Thymus (tissue), 11 donors: ENCODE measurements around the gene NEK11. TPM values are rescaled to one million over a fixed set of nuclear protein-coding genes. Genes with fewer than 3 reads are reported as not detected.

Experiments
- DNase-seq, 9 donors: peaks; one replicate each; pipeline ENCODE4 v3.0.0-alpha.2; 2013; ENCODE audit warnings: low spot score in 9 of 9, low read depth in 6 of 9, missing footprints in 1 of 9
- H3K27ac ChIP-seq, 2 donors: one replicate each; pipeline ENCODE4 v1.5.1; 2013; ENCODE audit warnings: control low read depth in 1 of 2, low read depth in 1 of 2, low read length in 1 of 2, mild to moderate bottlenecking in 1 of 2, moderate library complexity in 1 of 2
- H3K27me3 ChIP-seq, 2 donors: one replicate each; pipeline ENCODE4 v1.5.1; 2013; ENCODE audit warnings: low read length in 1 of 2; ENCODE audit not compliant: control insufficient read depth in 2 of 2, insufficient read depth in 1 of 2
- H3K36me3 ChIP-seq, 2 donors: one replicate each; pipeline ENCODE4 v1.5.1; 2013; ENCODE audit warnings: low read length in 1 of 2, mild to moderate bottlenecking in 1 of 2, moderate library complexity in 1 of 2; ENCODE audit not compliant: control insufficient read depth in 2 of 2, insufficient read depth in 2 of 2
- H3K4me1 ChIP-seq, 2 donors: one replicate each; pipeline ENCODE4 v1.5.1; 2013; ENCODE audit warnings: low read length in 2 of 2; ENCODE audit not compliant: control insufficient read depth in 2 of 2, insufficient read depth in 2 of 2
- H3K4me3 ChIP-seq, 2 donors: one replicate each; pipeline ENCODE4 v1.5.1; 2013; ENCODE audit warnings: low read length in 2 of 2, control low read depth in 1 of 2, mild to moderate bottlenecking in 1 of 2
- H3K9me3 ChIP-seq, 2 donors: one replicate each; pipeline ENCODE4 v1.5.1; 2013; ENCODE audit warnings: low read length in 1 of 2, mild to moderate bottlenecking in 1 of 2; ENCODE audit not compliant: control insufficient read depth in 2 of 2, insufficient read depth in 1 of 2
- WGBS: extraction: QIAGEN DNeasy Blood & Tissue Kit; methylation state at CpG from one replicate; pipeline ENCODE4 v1.1.7; 2013; 5-methylcytosine and 5-hydroxymethylcytosine counted together
- polyA plus RNA-seq: library from polyadenylated mRNA; stranded (reverse); fragments of 200-250 nt; gene quantifications from one replicate; pipeline ENCODE4 v1.2.3, GENCODE V29; 2013
- total RNA-seq: library from RNA; stranded (reverse); fragments of 120-200 nt; gene quantifications from one replicate; pipeline ENCODE4 v1.2.4, GENCODE V29; 2013
- donor health status: healthy.

NEK11 gene
- total and polyA plus RNA-seq, 2 donors = 1.8 to 3.2 TPM

DNA sequence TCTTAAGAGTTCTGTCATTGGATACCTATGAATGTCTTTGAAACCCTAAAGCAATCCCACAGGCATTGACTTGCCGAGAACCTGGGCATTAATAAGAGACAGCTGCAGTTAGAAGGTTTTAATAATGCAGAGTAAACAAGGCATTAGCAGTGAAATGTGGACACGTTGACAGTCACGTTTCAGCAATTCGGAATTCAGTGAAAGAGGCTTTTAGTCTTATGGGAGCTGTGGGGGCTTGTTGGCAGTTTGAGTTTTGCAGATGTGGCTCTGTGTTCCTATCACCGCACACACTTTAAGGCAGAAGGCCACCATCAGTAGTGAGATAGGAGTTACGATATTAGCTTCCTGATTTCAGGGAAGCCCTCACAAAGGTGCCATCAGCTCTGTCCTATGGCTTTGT, 209.7 kb downstream of the NEK11 start:
- no peak for DNase-seq
- WGBS = 89% methylated on average over 6 of the region's 6 CpGs
- no peaks in the 10 kb centered on the region for H3K4me1 ChIP-seq
- H3K27me3 ChIP-seq = no peaks in the 10 kb centered on the region
- H3K4me3 ChIP-seq = no peak overlapping the region
- no peaks in the 10 kb centered on the region for H3K9me3 ChIP-seq
- no peak overlapping the region for H3K27ac ChIP-seq
- H3K36me3 ChIP-seq = no peaks in the 10 kb centered on the region

DNA sequence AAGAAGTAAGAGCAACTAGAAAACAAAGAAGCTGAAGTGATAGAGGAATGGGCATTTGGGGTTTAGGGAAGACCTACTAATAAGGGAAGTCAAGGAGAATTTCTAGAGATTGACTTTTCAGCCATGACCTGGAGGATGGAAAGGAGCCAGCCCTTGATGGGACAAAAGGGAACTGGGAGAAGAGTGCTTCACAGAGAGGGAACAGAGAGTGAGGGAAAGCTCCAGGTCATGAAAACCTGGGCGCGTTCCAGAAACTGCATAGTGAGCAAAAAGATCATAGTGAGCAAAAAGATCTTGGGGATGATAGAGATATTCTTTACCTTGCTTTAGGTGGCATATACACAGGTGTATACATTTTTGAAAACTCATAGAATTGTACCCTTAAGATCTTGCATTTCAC, 211.8 kb downstream of the NEK11 start:
- H3K4me3 ChIP-seq = no peak overlapping the region
- H3K36me3 ChIP-seq = no peaks in the 10 kb centered on the region
- H3K4me1 ChIP-seq = no peaks in the 10 kb centered on the region
- no peaks in the 10 kb centered on the region for H3K27me3 ChIP-seq
- 96% methylated on average over 2 of the region's 2 CpGs for WGBS
- H3K27ac ChIP-seq = no peak overlapping the region
- no peaks in the 10 kb centered on the region for H3K9me3 ChIP-seq
- no peak for DNase-seq

DNA sequence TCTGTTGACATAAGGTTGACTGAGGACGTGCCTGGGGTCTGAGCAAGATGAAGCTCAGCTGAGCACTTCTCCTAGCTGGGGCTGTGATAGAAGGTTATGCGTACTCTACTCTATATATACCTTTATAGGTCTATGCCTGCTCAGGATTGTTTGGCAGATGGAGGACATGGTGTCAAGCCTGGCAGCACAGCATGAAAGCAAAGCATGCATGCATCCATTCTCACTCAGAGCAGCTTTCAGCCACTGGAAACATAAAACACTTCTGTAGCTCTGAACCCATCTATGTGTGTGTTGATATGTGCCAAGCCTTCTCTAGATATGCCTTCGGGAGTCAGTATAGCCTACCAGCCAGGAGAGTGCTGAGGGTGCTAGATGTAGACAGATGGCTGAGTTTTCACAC, 212.6 kb downstream of the NEK11 start:
- Histone ChIP-seq H3K4me3 (no peak overlapping the region), H3K9me3 (no peaks in the 10 kb centered on the region), H3K27ac (no peak overlapping the region), H3K4me1 (no peaks in the 10 kb centered on the region), H3K27me3 (no peaks in the 10 kb centered on the region), H3K36me3 (no peaks in the 10 kb centered on the region)
- 93% methylated on average over 3 of the region's 3 CpGs for WGBS
- DNase-seq = no peak

DNA sequence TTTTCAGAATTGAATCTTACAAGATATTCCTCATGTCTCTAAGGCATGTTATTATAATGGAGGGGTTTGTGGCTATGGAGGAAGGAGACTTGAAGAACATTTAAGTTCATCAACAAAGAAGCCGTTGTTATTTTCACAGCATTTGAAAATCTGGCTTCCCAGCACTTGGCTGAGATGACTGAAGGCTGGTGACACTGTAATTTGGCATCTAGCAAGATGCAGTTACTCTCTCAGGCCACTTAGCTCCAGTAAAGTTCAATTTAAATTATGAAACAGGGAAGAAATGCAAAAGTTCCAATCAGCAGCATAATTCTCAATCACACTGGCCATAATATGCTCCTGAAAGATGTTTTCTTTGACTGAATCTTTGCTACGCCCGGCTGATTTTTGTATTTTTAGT, 215.5 kb downstream of the NEK11 start:
- DNase-seq = no peak
- H3K36me3 ChIP-seq = no peaks in the 10 kb centered on the region
- H3K4me3 ChIP-seq = no peak overlapping the region
- no peaks in the 10 kb centered on the region for H3K4me1 ChIP-seq
- H3K9me3 ChIP-seq = no peaks in the 10 kb centered on the region
- no peak overlapping the region for H3K27ac ChIP-seq
- WGBS = 95% methylated on average over 3 of the region's 3 CpGs
- no peaks in the 10 kb centered on the region for H3K27me3 ChIP-seq

DNA sequence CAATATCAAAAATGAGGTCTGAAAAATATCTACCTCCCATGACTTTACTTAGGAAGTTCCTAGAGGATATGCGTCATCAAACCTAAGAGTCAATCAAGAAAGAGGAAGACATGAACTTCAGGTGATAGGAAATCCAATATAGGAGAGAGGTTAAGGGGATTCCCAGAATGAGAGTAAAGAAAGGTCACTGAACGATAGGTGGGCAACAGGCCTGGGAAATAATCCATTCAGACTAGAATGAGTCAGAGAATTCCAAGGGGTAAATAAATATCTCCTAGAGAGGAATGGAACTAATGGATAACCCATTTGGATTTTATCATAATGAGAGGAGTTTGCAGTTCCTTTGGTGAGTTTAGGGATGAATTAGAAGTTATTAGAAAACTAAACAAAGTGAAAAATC, 223.8 kb downstream of the NEK11 start:
- no peak overlapping the region for H3K4me3 ChIP-seq
- DNase-seq = no peak
- no peaks in the 10 kb centered on the region for H3K27me3 ChIP-seq
- no peaks in the 10 kb centered on the region for H3K36me3 ChIP-seq
- H3K9me3 ChIP-seq = no peaks in the 10 kb centered on the region
- H3K27ac ChIP-seq = no peak overlapping the region
- WGBS = 49% methylated on average over 2 of the region's 2 CpGs
- H3K4me1 ChIP-seq = no peaks in the 10 kb centered on the region

DNA sequence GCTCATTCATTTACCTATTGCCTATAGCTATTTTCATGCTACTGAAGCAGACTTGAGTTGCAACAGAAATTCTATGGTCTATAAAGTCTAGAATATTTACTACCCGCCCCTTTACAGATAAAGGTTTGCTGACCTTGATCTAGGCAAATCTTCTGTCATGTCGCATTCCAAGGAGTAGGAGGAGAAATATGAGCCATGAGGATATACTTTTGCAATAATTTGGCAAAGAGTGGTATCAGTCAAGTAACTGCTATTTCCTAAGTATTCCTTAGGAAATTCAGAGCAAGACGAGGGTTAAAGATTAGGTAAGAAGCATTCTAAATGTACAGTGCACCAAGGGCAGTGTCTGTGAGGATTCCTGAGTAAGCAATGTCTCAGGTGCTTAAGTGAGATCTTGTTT, 233.8 kb downstream of the NEK11 start:
- 92% methylated on average over 3 of the region's 3 CpGs for WGBS
- Histone ChIP-seq H3K9me3 (no peaks in the 10 kb centered on the region), H3K27ac (no peak overlapping the region), H3K4me1 (no peaks in the 10 kb centered on the region), H3K4me3 (no peak overlapping the region), H3K36me3 (no peaks in the 10 kb centered on the region), H3K27me3 (no peaks in the 10 kb centered on the region)
- DNase-seq = no peak

DNA sequence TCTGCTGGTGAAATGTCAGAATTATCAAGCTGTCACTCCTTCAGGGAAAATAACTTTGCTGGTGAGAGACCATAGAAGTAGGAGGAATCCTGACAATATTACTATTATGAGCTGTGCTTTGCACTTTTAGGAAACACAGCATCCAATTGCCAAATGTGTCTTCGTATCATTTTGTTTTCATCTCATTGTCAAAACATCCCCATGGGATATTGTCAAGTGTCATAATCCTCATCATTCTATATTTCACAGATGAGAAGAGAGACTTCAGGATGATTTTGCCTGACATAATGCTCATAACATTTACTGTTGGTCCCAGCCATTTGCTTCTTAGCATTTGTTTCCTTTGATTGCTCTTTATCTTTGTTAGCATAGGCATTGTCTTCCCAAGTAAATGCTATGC, 234.4 kb downstream of the NEK11 start:
- H3K4me1 ChIP-seq = no peaks in the 10 kb centered on the region
- WGBS = 93% methylated on average over 1 of the region's 1 CpG
- no peaks in the 10 kb centered on the region for H3K27me3 ChIP-seq
- H3K4me3 ChIP-seq = no peak overlapping the region
- H3K27ac ChIP-seq = no peak overlapping the region
- no peaks in the 10 kb centered on the region for H3K36me3 ChIP-seq
- DNase-seq = no peak
- H3K9me3 ChIP-seq = no peaks in the 10 kb centered on the region

DNA sequence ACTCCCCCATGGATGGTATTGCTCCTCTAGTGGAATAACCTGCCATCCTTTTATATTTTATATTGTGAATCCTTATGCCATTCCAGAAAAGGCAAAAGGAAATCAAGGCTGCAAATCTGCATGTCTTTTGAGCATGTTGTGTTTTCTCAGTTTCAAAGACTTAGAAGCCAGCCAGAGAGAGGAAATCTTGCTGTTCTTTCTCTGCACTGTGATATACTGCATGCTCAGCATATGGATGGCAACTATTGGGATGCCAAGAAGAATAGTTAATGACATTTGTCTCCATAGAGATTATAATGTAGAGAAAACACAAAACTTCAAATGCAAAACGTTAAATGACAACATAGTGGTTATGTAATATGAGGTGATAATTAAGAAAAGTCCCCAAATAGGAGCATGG, 248.9 kb downstream of the NEK11 start:
- 69% methylated on average over 1 of the region's 1 CpG for WGBS
- H3K27ac ChIP-seq = no peak overlapping the region
- H3K27me3 ChIP-seq = no peaks in the 10 kb centered on the region
- no peaks in the 10 kb centered on the region for H3K36me3 ChIP-seq
- H3K4me1 ChIP-seq = no peaks in the 10 kb centered on the region
- H3K9me3 ChIP-seq = no peaks in the 10 kb centered on the region
- H3K4me3 ChIP-seq = no peak overlapping the region
- no peak for DNase-seq

DNA sequence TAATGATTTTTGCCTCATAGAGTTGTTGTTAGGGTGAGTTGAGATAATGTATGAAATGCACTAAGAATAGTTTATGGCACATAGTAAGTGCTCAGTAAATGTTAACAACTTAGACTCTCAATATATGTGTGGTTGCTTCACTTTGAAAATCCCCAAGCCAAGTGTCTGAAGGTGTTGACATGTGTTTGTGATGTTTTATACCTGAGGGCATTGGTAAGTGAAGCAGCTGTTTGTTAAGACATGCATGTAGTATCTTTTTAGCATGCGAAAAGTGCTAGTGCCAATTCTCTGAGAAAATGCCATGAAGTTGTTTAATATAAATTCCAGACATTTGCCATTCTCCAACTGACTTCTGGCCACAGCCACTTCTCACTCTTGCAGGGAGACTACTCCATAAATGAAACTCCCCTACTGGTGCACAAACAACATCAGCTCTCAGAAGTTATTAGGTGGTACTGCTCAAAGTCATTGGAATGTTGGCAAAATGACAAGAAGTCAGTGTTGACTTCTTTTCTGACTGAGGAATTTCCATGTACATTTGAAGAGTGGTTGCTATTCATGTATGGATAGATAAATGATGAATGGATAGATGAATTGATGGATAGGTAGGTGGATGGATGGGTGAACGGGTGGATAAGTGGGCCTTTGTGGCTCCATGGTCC, 251.3 kb downstream of the NEK11 start:
- DNase-seq = no peak

DNA sequence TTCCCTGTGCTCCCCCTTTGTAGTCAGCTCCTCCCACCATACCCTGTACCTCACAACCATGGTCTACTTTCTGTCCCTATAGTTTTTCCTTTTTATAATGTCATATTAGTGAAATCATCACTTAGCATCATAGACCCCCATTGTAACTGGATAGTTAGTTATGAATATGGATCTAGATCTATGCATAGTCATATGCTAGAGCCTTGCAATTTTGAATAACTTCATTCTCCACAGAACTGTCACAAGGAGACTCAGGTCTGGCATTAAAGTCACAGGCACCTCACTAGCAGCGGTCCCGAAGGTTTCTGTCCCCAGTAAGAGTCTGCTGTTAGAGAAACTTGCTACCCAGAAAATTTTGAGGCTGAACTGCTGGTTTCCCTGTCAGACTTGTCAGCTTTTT, 252.9 kb downstream of the NEK11 start:
- 91% methylated on average over 2 of the region's 2 CpGs for WGBS
- no peaks in the 10 kb centered on the region for H3K9me3 ChIP-seq
- no peaks in the 10 kb centered on the region for H3K4me1 ChIP-seq
- no peak overlapping the region for H3K27ac ChIP-seq
- no peaks in the 10 kb centered on the region for H3K36me3 ChIP-seq
- no peak overlapping the region for H3K4me3 ChIP-seq
- no peaks in the 10 kb centered on the region for H3K27me3 ChIP-seq
- no peak for DNase-seq

More for the DNA sequence above, 251.3 kb downstream of the NEK11 start:
- no peak overlapping the region for H3K4me3 ChIP-seq
- 98% methylated on average over 2 of the region's 2 CpGs for WGBS
- no peaks in the 10 kb centered on the region for H3K36me3 ChIP-seq
- no peaks in the 10 kb centered on the region for H3K4me1 ChIP-seq
- no peaks in the 10 kb centered on the region for H3K27me3 ChIP-seq
- no peaks in the 10 kb centered on the region for H3K9me3 ChIP-seq
- H3K27ac ChIP-seq = no peak overlapping the region
